ENCODE data around the gene ASTL.

ASTL gene

DNA sequence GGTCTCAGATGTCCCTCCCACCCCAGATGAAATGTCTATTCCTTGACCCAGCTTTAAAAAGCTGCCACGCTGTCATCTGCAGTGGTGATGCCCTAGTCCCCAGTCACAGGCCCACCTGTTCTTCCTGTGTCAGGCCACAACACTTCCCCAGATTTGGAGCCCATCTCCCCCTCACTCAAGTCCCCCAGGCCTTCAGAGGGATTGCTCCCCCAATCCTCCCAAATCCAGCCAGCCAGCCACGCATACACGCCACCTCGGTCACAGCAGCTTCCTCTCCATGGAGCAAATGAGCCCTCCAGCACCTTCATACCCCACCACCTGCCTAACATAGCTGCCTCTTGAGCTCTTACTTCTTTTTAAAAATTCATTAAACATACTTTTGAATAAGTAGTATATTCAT lies 7.8 kb downstream of the ASTL start:
- DNase-seq (ENCODE audit: low read depth in 2 of 2), result no peak

DNA sequence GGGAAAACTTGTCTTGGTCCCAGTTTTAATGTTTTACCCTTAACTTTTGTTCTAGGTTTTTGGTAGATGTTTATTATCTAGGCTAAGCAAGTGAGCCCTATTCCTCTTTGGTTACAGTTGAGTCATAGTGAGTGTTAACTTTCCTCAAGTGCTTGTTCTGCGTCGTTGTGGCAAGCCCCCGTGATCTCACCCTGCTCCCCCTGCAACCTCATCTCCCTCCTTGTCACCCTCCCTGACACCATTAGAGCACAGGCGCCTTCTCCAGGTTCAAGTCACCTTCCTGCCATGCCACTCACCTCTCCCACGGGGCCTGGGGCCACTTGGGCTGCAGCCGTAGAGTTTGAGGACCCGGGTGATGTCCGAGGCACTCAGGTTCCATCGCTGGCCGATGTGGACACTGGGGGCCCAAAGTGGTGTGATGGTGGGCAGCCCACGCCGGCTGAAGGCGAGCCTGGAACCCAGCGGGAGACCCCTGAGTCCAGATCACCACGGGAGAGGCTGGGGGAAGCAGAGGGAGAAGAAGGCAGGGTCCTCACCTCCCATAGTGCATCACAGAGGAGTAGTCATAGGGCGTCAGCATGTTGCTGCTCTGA lies 8.7 kb downstream of the ASTL start:
- no peak for DNase-seq (ENCODE audit: low read depth in 2 of 2)

DNA sequence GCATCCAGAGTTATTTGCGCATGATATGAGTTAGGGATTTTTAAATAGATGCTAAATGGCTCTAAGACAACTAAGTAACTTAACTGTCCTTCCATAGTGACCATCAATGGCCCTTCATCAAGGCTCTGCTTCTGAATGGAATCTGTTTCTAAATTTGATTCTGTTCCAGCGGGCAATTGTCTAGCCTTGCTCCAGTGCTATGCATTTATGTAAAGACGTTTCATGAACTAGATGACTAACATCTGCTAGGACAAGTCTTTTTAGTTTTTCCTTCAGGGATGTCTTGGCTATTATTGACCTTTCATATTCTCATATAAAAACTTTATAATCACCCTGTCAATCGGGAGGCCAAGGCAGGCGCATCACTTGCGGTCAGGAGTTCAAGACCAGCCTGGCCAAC lies 9.8 kb downstream of the ASTL start:
- DNase-seq (ENCODE audit: low read depth in 2 of 2), result no peak

- no peak for DNase-seq (ENCODE audit: low read depth in 2 of 2)
Measured at GRCh38 chr2:96124406-96125265, 13.7 kb downstream of the ASTL start.

GRCh38 chr2:96123936-96124335 lies 14.4 kb downstream of the ASTL start:
- DNase-seq (ENCODE audit: low read depth in 2 of 2), result no peak

DNA sequence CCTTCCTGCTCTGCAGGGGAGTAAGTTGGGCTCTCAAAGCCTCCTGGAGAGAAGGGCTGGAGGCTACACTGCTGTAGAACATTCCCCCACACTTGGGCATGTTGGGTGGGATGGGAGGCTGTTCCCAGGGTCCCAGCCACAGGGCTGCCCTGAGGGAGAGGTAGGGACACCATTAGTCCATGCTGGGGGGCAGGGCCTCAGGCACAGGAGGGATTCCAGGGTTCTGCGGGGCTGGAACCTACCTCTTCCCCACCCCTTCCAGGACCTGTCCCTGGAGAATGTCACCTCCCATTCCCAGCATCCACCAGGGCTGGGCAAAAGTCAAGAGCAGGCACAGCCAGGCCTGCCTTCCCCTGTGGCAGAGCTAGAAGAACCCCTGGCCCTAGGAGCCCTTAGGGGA lies 15.0 kb downstream of the ASTL start:
- DNase-seq (ENCODE audit: low read depth in 2 of 2), result no peak

DNA sequence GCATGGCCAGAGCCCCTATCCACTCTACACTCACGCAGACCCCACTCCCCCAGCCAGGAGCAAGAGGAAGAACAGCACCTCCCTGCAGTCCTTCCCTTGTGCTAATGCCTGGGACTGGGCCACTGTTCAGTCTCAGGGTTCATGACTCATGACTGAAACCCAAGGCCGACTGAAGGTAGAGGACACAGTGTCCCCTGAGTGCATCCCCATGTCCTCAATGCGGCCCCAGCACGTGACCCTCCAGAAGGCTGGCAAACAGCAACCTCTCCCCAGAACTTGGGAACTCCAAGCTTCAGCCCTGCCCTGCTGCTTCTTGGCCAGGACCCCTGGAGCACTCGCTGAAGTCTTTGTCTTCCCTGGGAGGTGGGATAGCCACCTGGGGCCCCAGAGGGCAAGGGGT lies 15.9 kb downstream of the ASTL start:
- no peak for DNase-seq (ENCODE audit: low read depth in 2 of 2)

DNA sequence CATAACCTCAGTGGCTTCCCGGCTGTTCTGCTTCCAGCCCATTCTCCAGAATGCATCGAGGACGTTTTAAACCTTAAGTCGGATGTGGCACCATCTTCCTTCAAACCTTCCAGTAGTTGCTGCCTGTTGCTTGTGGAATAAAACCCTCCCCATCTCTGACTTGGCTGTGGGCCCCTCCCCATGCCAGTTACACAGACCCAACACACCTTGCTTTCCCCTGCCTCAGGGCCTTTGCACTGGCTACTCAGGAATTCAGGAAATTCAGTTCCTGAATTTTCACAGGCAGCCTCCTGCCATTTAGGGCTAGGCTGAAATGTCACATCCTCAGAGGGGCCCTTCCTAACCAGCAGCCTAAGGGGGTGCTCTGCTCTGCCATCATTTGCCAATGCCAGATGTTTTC lies 16.9 kb downstream of the ASTL start:
- no peak for DNase-seq (ENCODE audit: low read depth in 2 of 2)

- no peak for DNase-seq (ENCODE audit: low read depth in 2 of 2)
Measured at GRCh38 chr2:96120991-96121390, 17.3 kb downstream of the ASTL start.

DNA sequence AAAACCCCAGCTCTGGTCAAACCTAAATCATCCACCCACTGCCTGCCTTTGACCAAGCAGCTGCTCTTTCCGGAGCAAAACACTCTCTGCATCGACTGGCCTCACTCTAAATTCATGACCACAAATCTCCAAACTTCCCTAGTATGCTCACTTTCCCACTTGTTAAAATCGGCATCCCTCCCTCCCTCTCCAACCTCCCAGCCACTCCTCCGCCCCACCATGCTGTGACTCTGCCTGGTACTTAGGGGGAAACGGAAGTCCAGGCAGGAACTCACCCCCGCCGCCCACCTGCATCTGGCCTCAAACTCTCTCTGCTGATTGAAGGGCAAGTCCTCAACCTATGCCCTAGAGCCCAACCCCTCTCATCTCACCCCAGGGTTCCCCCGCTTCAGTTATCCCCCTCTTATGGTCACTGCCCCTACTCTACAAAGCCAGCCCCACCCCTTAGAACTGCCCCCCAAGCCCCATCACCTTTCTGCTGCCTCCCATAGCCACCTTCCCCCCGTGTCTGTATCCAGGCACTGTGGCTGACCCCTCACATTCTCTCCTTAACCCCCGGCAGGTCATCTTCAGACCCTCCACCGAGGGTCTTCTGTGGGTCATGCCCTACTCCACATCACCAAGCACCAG lies 18.1 kb downstream of the ASTL start:
- no peak for DNase-seq (ENCODE audit: low read depth in 2 of 2)

- DNase-seq (ENCODE audit: low read depth in 2 of 2), result no peak
Measured at GRCh38 chr2:96119389-96119751, 18.9 kb downstream of the ASTL start.

GRCh38 chr2:96118698-96119388 lies 19.5 kb downstream of the ASTL start:
- DNase-seq (ENCODE audit: low read depth in 2 of 2), result no peak

- DNase-seq (ENCODE audit: low read depth in 2 of 2), result no peak
Measured at GRCh38 chr2:96117701-96118588, 20.4 kb downstream of the ASTL start.

DNA sequence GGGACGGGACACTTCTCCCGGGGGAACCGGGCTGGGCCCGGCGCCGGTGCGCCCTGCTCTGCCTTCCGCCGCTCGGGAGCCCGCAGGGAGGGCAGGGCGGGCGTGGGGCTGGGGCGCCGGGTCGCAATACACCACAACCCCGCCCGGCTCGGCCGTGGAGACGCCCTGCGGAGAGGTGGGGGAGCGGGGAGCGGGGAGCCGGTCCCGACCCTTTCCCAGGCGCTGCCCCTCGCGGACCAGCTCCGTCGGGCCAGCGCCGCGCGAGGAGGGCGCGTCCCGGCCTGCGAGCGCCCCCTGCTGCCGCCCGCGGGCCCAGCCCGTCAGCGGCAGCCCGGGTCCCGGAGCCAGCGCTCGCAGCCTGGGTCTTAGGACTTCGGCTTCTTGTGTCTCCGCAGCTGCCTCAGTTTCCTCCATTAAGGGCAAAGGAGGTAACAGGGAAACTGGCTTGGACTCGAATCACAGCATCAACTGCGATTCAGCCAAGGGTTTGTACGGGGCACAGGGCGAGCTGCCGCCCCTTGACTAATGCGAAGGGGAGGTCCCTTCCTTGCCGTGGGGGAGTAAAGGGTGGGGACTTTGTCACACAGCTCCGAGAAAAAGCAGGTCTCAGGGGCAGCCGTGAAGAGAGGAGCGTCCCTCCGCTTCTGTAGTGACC lies 21.3 kb downstream of the ASTL start:
- DNase-seq (ENCODE audit: low read depth in 2 of 2), result peak; percentile 43 to 65

GRCh38 chr2:96116424-96116878 lies 21.9 kb downstream of the ASTL start, which contains the start of gene ADRA2B:
Gene ADRA2B, minus strand, starts transcription at chr2:96116571. Its CDS starts 422 bp downstream, at chr2:96116149.
- DNase-seq (ENCODE audit: low read depth in 2 of 2), result peak; percentile 65 to 67

DNA sequence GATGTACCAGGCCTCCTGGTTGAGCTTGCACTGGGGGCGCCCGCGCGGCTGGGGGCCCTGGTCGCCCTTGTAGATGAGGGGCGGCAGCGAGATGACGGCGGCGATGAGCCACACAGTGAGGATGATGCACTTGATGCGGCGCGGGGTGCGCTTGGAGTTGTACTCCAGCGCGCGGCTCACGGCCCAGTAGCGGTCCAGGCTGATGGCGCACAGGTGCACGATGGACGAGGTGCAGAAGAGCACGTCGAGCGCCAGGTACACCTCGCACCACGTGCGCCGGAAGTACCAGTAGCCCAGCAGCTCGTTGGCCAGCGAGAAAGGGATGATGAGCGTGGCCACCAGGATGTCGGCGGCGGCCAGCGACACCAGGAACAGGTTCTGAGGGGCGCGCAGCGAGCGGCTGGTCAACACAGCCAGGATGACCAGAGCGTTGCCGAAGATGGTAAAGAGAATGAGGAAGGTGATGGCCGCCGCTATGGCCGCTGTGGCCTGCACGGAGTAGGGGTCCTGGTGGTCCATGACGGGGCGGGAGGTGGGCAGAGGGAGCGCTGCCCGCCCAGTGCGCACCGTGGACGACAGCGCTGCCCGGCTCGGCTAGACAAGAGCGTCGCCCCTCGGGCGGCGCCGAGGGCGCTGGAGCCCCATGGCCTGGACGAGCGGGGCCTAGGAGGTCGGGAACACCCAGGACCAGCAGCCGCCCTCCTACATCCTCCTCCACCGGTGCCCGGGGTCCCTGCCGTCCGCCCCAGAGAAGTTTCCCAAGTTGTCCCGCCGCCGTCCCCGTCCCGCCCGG lies 22.5 kb downstream of the ASTL start:
- no peak for DNase-seq (ENCODE audit: low read depth in 2 of 2)

- no peak for DNase-seq (ENCODE audit: low read depth in 2 of 2)
Measured at GRCh38 chr2:96114903-96115581, 23.3 kb downstream of the ASTL start.

DNA sequence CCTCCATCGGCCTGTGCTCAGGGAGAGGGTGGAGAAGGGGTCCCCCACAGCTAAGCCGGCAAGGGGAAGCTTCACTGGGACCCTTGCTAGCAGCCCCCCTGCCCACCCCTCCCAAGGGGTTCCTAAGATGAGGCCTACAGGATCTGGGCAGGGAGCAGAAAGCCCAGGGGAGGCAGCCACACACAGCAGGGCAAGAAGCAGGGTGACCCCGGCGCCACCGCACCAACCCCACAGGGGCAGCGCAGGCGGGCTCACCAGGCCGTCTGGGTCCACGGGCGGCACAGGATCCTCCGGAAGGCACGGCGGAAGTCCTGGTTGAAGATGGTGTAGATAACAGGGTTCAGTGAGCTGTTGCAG lies 23.8 kb downstream of the ASTL start:
- DNase-seq (ENCODE audit: low read depth in 2 of 2), result no peak

GRCh38 chr2:96113951-96114350 lies 24.4 kb downstream of the ASTL start:
- no peak for DNase-seq (ENCODE audit: low read depth in 2 of 2)

DNA sequence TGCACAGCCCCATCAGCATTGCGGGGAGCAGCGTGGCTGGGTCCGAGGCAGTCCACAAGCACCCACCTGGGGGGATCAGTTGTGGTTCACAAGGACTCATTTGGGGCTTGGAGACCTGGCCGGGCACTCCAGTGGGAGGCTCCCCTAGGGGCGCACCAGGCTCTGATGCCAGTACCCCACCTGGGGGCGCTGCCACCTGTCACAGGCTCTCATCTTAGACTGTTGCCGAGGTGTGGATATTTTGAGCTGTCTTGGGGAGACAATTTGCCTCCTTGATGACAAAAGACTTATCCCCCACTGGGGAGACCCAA lies 25.0 kb downstream of the ASTL start:
- no peak for DNase-seq (ENCODE audit: low read depth in 2 of 2)

All from stimulated activated CD8-positive, alpha-beta memory T cell treated with anti-CD3 and anti-CD28 coated beads, Interleukin-2, amount 100 ng/mL, for 48 hours (primary cell).